Smooth muscle cell (in vitro differentiated cells): Measurements from ENCODE around the gene CERS6. TPM values are rescaled to one million over a fixed set of nuclear protein-coding genes. Genes with fewer than 3 reads are reported as not detected.

ENCODE experiments used
- DNase-seq: peaks from one replicate; lab custom pipeline; 2025; ENCODE audit not compliant: unreplicated experiment; lab: John Stamatoyannopoulos, UW
- H2AFZ ChIP-seq: fragments of 200-600 bp; sonication (generic); 2 replicates; pipeline ENCODE4 v1.6.0; 2016; ENCODE audit warnings: antibody characterized with exemption, low read depth, mild to moderate bottlenecking
- H3F3A ChIP-seq: fragments of 200-600 bp; sonication (generic); 2 replicates; pipeline ENCODE4 v1.6.0; 2017; ENCODE audit warnings: antibody characterized with exemption, low read depth
- H3K27ac ChIP-seq: fragments of 200-600 bp; sonication (generic); 2 replicates; pipeline ENCODE4 v1.5.1; 2016; ENCODE audit warnings: low read depth, mild to moderate bottlenecking
- H3K27me3 ChIP-seq: fragments of 200-600 bp; sonication (generic); 2 replicates; pipeline ENCODE4 v1.6.1; 2016; ENCODE audit warnings: low read depth, mild to moderate bottlenecking
- H3K36me3 ChIP-seq: fragments of 200-600 bp; sonication (generic); 2 replicates; pipeline ENCODE4 v1.5.1; 2016; ENCODE audit warnings: low read depth
- H3K4me1 ChIP-seq: fragments of 200-600 bp; sonication (generic); 2 replicates; pipeline ENCODE4 v1.5.1; 2016; ENCODE audit warnings: low read depth
- H3K4me2 ChIP-seq: fragments of 200-600 bp; sonication (generic); 2 replicates; pipeline ENCODE4 v1.6.0; 2016; ENCODE audit warnings: mild to moderate bottlenecking
- H3K4me3 ChIP-seq: fragments of 200-600 bp; sonication (generic); 2 replicates; pipeline ENCODE4 v1.5.1; 2016; ENCODE audit warnings: mild to moderate bottlenecking
- H3K79me2 ChIP-seq: fragments of 200-600 bp; sonication (generic); 2 replicates; pipeline ENCODE4 v1.6.0; 2016; ENCODE audit warnings: low read depth, mild to moderate bottlenecking
- H3K9ac ChIP-seq: fragments of 200-600 bp; sonication (generic); 2 replicates; pipeline ENCODE4 v1.6.0; 2016; ENCODE audit warnings: low read depth
- H3K9me3 ChIP-seq: fragments of 200-600 bp; sonication (generic); replicated peaks from 2 replicates; pipeline ENCODE4 v1.5.1; 2016; ENCODE audit warnings: low read depth
- H4K20me1 ChIP-seq: fragments of 200-600 bp; sonication (generic); 2 replicates; pipeline ENCODE4 v1.6.0; 2016; ENCODE audit warnings: low read depth
- WGBS: methylation state at CpG from one replicate; pipeline ENCODE4 v1.1.7; 2016; ENCODE audit warnings: low lambda C conversion rate; 5-methylcytosine and 5-hydroxymethylcytosine counted together
- polyA plus RNA-seq: library from polyadenylated mRNA; unstranded; fragments of >200 nt; fragmentation: Nextera tagmentation; extraction: Ambion mirVana; gene quantifications from 2 replicates; pipeline ENCODE4 v1.2.1, GENCODE V29; 2016
- total RNA-seq: library from RNA; depleted of rRNA; stranded (reverse); fragments of >200 nt; gene quantifications from 2 replicates; pipeline ENCODE4 v1.2.3, GENCODE V29; 2014
- TF ChIP-seq, protein P1 (sequence below): fragments of 200-600 bp; sonication (generic); IDR thresholded peaks from 2 replicates; pipeline ENCODE4 v1.5.1; 2017; ENCODE audit warnings: borderline replicate concordance, mild to moderate bottlenecking, antibody characterized with exemption; ENCODE audit not compliant: insufficient read depth, poor library complexity, severe bottlenecking

CERS6 gene
- total and polyA plus RNA-seq, 2 experiments from 2014 or later = 9.2 to 26.6 TPM

DNA sequence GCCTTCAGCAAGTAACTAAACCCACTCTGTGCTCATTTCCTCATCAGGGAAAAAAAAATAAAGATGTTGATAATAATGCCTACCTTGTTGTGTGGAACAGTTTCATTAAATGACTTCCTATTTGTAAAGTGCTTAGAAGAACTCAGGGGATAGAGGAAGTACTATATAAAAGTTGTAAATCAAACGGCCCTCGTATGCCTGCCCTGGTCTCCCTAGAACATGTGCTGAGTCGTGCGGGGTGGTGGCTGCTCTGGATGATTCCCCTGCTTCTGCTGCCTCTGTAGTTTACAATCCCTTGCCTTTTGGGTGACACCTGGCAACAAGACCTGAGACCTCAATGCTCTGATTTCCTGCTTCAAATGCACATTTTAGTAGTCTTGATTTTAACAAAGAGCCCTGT, 170.0 kb downstream of the CERS6 start:
- no peaks in the 10 kb centered on the region for H3K36me3 ChIP-seq
- H4K20me1 ChIP-seq = peaks cover 3% of the 10 kb centered on the region
- H3K79me2 ChIP-seq = peaks cover 6% of the 10 kb centered on the region
- H2AFZ ChIP-seq = no peak overlapping the region
- H3F3A ChIP-seq = peaks cover 14% of the 10 kb centered on the region
- no peaks in the 10 kb centered on the region for H3K9me3 ChIP-seq
- no peak overlapping the region for H3K27ac ChIP-seq
- H3K4me1 ChIP-seq = peaks cover 21% of the 10 kb centered on the region
- TF ChIP-seq, protein P1, sequence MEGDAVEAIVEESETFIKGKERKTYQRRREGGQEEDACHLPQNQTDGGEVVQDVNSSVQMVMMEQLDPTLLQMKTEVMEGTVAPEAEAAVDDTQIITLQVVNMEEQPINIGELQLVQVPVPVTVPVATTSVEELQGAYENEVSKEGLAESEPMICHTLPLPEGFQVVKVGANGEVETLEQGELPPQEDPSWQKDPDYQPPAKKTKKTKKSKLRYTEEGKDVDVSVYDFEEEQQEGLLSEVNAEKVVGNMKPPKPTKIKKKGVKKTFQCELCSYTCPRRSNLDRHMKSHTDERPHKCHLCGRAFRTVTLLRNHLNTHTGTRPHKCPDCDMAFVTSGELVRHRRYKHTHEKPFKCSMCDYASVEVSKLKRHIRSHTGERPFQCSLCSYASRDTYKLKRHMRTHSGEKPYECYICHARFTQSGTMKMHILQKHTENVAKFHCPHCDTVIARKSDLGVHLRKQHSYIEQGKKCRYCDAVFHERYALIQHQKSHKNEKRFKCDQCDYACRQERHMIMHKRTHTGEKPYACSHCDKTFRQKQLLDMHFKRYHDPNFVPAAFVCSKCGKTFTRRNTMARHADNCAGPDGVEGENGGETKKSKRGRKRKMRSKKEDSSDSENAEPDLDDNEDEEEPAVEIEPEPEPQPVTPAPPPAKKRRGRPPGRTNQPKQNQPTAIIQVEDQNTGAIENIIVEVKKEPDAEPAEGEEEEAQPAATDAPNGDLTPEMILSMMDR = no peak
- 56% methylated on average over 4 of the region's 4 CpGs for WGBS
- no peak for DNase-seq
- no peak overlapping the region for H3K4me3 ChIP-seq
- H3K4me2 ChIP-seq = no peak overlapping the region
- no peaks in the 10 kb centered on the region for H3K27me3 ChIP-seq
- no peak overlapping the region for H3K9ac ChIP-seq

DNA sequence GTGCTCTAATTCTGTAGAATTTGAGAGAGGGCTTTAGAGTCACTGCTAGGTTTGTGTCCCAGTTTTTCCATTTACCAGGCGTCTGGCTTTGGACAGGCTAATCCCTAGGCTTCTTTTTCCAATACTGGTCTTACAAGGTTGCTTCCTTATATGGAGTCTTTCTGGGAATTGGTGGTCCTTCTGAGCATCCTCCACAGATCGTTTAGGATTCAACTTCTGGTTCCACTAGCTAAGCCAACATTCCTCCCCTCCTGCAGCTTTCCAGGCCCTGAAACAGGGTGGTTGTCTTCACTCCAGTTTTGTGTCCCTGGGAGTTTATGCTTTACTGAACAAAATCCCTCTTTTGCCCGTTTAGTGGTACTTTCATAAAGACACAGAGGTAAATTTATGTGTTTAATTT, 170.6 kb downstream of the CERS6 start:
- no peak overlapping the region for H3K4me3 ChIP-seq
- no peaks in the 10 kb centered on the region for H3K27me3 ChIP-seq
- peaks cover 21% of the 10 kb centered on the region for H3K4me1 ChIP-seq
- H3K9ac ChIP-seq = no peak overlapping the region
- DNase-seq = no peak
- no peaks in the 10 kb centered on the region for H3K9me3 ChIP-seq
- H4K20me1 ChIP-seq = peaks cover 3% of the 10 kb centered on the region
- 22% methylated on average over 3 of the region's 3 CpGs for WGBS
- TF ChIP-seq, protein P1 = no peak
- H3K27ac ChIP-seq = no peak overlapping the region
- no peaks in the 10 kb centered on the region for H3K36me3 ChIP-seq
- no peak overlapping the region for H2AFZ ChIP-seq
- H3K4me2 ChIP-seq = no peak overlapping the region
- H3K79me2 ChIP-seq = peaks cover 6% of the 10 kb centered on the region
- H3F3A ChIP-seq = peaks cover 14% of the 10 kb centered on the region

DNA sequence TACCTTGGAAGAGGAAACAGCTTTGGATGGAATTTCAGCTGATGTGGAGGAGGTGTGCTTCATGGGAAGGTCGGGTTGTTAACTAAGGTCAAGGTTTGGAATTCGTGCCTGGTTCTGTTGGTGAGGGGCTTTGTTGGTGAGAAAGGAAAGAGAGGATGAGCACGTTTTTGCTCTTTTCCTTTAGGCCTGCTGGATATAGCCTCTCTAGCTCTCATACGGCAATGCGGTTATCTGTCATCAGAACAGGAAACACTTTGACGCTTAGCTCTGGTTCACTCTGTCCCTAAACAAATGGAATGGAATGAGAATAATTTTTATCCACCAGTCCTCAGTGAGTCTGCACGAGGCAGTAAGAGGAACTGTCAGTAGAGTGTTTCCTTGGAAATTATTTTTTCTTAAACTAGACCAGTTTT, 176.6 kb downstream of the CERS6 start:
- Histone ChIP-seq H3K4me1 (peaks cover 24% of the 10 kb centered on the region), H3K9ac (no peak overlapping the region), H3K4me3 (no peak overlapping the region), H3K27ac (peak overlapping the region; percentile 55), H4K20me1 (no peaks in the 10 kb centered on the region), H3K27me3 (no peaks in the 10 kb centered on the region), H3K4me2 (peak overlapping the region; percentile 70), H3K9me3 (no peaks in the 10 kb centered on the region), H3K36me3 (no peaks in the 10 kb centered on the region), H3F3A (peaks cover 11% of the 10 kb centered on the region), H2AFZ (no peak overlapping the region), H3K79me2 (no peaks in the 10 kb centered on the region)
- 5% methylated on average over 7 of the region's 7 CpGs for WGBS
- no peak for DNase-seq
- TF ChIP-seq, protein P1 = no peak

DNA sequence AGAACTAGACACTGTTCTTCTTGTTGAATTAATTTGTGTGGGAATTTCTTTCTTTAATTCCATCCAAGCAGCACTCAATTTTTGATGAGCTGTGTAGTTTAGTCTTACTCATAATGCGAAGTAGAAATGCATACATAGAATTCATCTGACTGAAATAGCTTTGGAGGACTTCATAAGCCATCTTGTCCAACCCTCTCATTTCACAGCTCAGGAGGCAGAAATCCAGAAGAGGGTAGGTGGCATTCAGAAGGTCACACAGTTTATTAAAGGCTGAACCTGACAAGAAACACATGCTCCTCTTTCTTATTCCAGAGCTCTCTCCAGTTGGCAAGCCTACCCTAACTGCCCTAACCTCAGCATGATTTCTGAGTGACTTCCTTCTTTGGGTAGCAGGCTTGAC, 177.1 kb downstream of the CERS6 start:
- Histone ChIP-seq H3K9me3 (no peaks in the 10 kb centered on the region), H3K27me3 (no peaks in the 10 kb centered on the region), H3K27ac (peak overlapping the region; percentile 55), H3K36me3 (no peaks in the 10 kb centered on the region), H3K4me2 (peak overlapping the region; percentile 70), H3K9ac (no peak overlapping the region), H4K20me1 (no peaks in the 10 kb centered on the region), H3F3A (peaks cover 11% of the 10 kb centered on the region), H3K4me3 (no peak overlapping the region), H3K79me2 (no peaks in the 10 kb centered on the region), H2AFZ (no peak overlapping the region), H3K4me1 (peaks cover 28% of the 10 kb centered on the region)
- DNase-seq = no peak
- TF ChIP-seq, protein P1 = no peak
- WGBS = 80% methylated on average over 1 of the region's 1 CpG
